Measurements from ENCODE around the gene ATXN7.

Gene ATXN7

GRCh38 chr3:63986146-63986545 lies 122.5 kb downstream of the ATXN7 start:
- DNase-seq, result no peak

- DNase-seq, result no peak
Observed at GRCh38 chr3:63986831-63987230, 123.2 kb downstream of the ATXN7 start.

- no peak for DNase-seq
Observed at GRCh38 chr3:63988943-63989342, 125.3 kb downstream of the ATXN7 start.

GRCh38 chr3:63990204-63990603 lies 126.5 kb downstream of the ATXN7 start:
- no peak for DNase-seq

- no peak for DNase-seq
Observed at GRCh38 chr3:63990733-63991132, 127.1 kb downstream of the ATXN7 start.

GRCh38 chr3:63991666-63992065 lies 128.0 kb downstream of the ATXN7 start:
- DNase-seq, result no peak

- no peak for DNase-seq
Observed at GRCh38 chr3:63992516-63993209, 129.0 kb downstream of the ATXN7 start.

GRCh38 chr3:63993653-63994079 lies 130.0 kb downstream of the ATXN7 start:
- DNase-seq, result peak in 3 of 4 experiments; percentile 8 to 28 (median 18)

- DNase-seq, result no peak
Observed at GRCh38 chr3:63995086-63995485, 131.4 kb downstream of the ATXN7 start.

GRCh38 chr3:63998852-63999754 lies 135.4 kb downstream of the ATXN7 start:
- no peak for DNase-seq

- no peak for DNase-seq
Observed at GRCh38 chr3:64000453-64001055, 136.9 kb downstream of the ATXN7 start.

- no peak for DNase-seq
Observed at GRCh38 chr3:64002233-64002632, 138.6 kb downstream of the ATXN7 start.

GRCh38 chr3:64003589-64003988 lies 139.9 kb downstream of the ATXN7 start:
- no peak for DNase-seq

- DNase-seq, result no peak
Observed at GRCh38 chr3:64008017-64008416, 144.3 kb downstream of the ATXN7 start.

- no peak for DNase-seq
Observed at GRCh38 chr3:64008487-64009351, 145.1 kb downstream of the ATXN7 start.

GRCh38 chr3:64009528-64009927 lies 145.9 kb downstream of the ATXN7 start:
- no peak for DNase-seq

- no peak for DNase-seq
Observed at GRCh38 chr3:64010199-64010598, 146.5 kb downstream of the ATXN7 start.

GRCh38 chr3:64011685-64012084 lies 148.0 kb downstream of the ATXN7 start:
- DNase-seq, result no peak

GRCh38 chr3:64016941-64017620 lies 153.4 kb downstream of the ATXN7 start:
- DNase-seq, result no peak

GRCh38 chr3:64019271-64019670 lies 155.6 kb downstream of the ATXN7 start:
- DNase-seq, result no peak

GRCh38 chr3:64019879-64020278 lies 156.2 kb downstream of the ATXN7 start:
- DNase-seq, result no peak

- no peak for DNase-seq
Observed at GRCh38 chr3:64021922-64022321, 158.3 kb downstream of the ATXN7 start.
